ENCODE measurements around the gene NFATC2. TPM values are rescaled to one million over a fixed set of nuclear protein-coding genes. Genes with fewer than 3 reads are reported as not detected.

The NFATC2 gene
- total RNA-seq, 2 donors from 2014 or later = 11.9 to 24.5 TPM

GRCh38 chr20:51378171-51378928, 164.2 kb downstream of the NFATC2 start:
- Histone ChIP-seq H3K9me3 (no peaks in the 10 kb centered on the region), H3K4me3 (no peak overlapping the region), H3K36me3 (no peaks in the 10 kb centered on the region), H3K27me3 (replicated peaks; ENCODE audit: insufficient read depth) (no peaks in the 10 kb centered on the region), H3K4me1 (ENCODE audit: control insufficient read depth in 1 of 2, low read depth in 2 of 2) (no peaks in the 10 kb centered on the region), H3K27ac (no peak overlapping the region)
- DNase-seq (ENCODE audit: low spot score) (no peak), ATAC-seq (ENCODE audit: insufficient number of reproducible peaks, low FRiP score, low read depth) (no peak)
- TF ChIP-seq, protein P1, sequence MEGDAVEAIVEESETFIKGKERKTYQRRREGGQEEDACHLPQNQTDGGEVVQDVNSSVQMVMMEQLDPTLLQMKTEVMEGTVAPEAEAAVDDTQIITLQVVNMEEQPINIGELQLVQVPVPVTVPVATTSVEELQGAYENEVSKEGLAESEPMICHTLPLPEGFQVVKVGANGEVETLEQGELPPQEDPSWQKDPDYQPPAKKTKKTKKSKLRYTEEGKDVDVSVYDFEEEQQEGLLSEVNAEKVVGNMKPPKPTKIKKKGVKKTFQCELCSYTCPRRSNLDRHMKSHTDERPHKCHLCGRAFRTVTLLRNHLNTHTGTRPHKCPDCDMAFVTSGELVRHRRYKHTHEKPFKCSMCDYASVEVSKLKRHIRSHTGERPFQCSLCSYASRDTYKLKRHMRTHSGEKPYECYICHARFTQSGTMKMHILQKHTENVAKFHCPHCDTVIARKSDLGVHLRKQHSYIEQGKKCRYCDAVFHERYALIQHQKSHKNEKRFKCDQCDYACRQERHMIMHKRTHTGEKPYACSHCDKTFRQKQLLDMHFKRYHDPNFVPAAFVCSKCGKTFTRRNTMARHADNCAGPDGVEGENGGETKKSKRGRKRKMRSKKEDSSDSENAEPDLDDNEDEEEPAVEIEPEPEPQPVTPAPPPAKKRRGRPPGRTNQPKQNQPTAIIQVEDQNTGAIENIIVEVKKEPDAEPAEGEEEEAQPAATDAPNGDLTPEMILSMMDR (IDR thresholded peaks at IDR 0.05) = no peak

DNA sequence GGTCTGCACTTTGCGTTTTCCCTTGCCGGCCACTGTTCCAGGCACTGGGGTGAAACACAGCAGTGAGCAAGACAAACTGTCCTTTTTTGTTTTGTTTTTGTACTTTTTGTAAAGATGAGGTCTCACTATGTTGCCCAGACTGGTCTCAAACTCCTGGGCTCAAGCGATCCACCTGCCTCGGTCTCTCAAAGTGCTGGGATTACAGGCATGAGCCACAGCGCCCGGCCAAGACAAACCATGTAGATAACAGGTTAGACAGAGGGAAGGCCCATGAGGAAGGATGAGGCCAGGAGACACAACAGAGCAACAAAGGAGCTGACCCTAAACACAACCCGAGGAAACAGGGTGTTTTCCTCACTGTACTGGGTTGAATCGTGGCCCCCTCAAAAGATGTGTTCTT, 165.4 kb downstream of the NFATC2 start:
- no peak overlapping the region for H3K27ac ChIP-seq
- H3K36me3 ChIP-seq = no peaks in the 10 kb centered on the region
- H3K27me3 ChIP-seq (replicated peaks; ENCODE audit: insufficient read depth) = no peaks in the 10 kb centered on the region
- ATAC-seq (ENCODE audit: insufficient number of reproducible peaks, low FRiP score, low read depth) = no peak
- peaks cover 0 to 4% of the 10 kb centered on the region in 2 donors for H3K4me1 ChIP-seq (ENCODE audit: control insufficient read depth in 1 of 2, low read depth in 2 of 2)
- TF ChIP-seq, protein P1 (IDR thresholded peaks at IDR 0.05) = no peak
- no peak overlapping the region for H3K4me3 ChIP-seq
- no peak for DNase-seq (ENCODE audit: low spot score)
- H3K9me3 ChIP-seq = no peaks in the 10 kb centered on the region

GRCh38 chr20:51376111-51376510, 166.4 kb downstream of the NFATC2 start:
- no peaks in the 10 kb centered on the region for H3K9me3 ChIP-seq
- H3K27me3 ChIP-seq (replicated peaks; ENCODE audit: insufficient read depth) = no peaks in the 10 kb centered on the region
- ATAC-seq (ENCODE audit: insufficient number of reproducible peaks, low FRiP score, low read depth) (no peak), DNase-seq (ENCODE audit: low spot score) (no peak)
- TF ChIP-seq, protein P1 (IDR thresholded peaks at IDR 0.05) = no peak
- peaks cover 0 to 6% of the 10 kb centered on the region in 2 donors for H3K4me1 ChIP-seq (ENCODE audit: control insufficient read depth in 1 of 2, low read depth in 2 of 2)
- H3K4me3 ChIP-seq = no peak overlapping the region
- no peak overlapping the region for H3K27ac ChIP-seq
- H3K36me3 ChIP-seq = no peaks in the 10 kb centered on the region

- TF ChIP-seq, protein P1 (IDR thresholded peaks at IDR 0.05) = no peak
- Histone ChIP-seq H3K9me3 (no peaks in the 10 kb centered on the region), H3K36me3 (no peaks in the 10 kb centered on the region), H3K4me3 (no peak overlapping the region), H3K27me3 (replicated peaks; ENCODE audit: insufficient read depth) (no peaks in the 10 kb centered on the region), H3K4me1 (ENCODE audit: control insufficient read depth in 1 of 2, low read depth in 2 of 2) (peaks cover 0 to 6% of the 10 kb centered on the region in 2 donors), H3K27ac (no peak overlapping the region)
- no peak for DNase-seq (ENCODE audit: low spot score)
- no peak for ATAC-seq (ENCODE audit: insufficient number of reproducible peaks, low FRiP score, low read depth)
Measured at GRCh38 chr20:51375561-51375960, 167.0 kb downstream of the NFATC2 start.

DNA sequence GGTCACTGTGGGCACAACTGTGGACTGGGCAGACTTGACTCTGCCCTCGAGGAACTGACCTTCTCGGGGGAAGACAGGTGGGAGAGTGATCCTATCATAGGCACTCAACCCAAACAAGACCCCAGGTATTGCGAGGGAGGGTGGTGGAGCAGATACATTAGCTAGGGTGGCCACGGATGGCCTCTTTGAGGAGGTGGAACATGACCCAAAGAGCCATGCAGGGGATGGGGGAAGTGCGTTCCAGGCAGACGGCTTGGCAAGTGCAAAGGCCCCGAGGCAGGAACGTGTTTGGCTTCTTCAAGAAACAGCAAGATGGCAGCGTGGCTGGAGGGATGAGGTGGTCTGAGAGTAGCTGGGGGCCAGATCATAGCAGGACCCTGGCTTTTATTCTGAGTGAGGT, 167.6 kb downstream of the NFATC2 start:
- Histone ChIP-seq H3K4me1 (ENCODE audit: control insufficient read depth in 1 of 2, low read depth in 2 of 2) (peaks cover 0 to 6% of the 10 kb centered on the region in 2 donors), H3K27me3 (replicated peaks; ENCODE audit: insufficient read depth) (no peaks in the 10 kb centered on the region), H3K4me3 (no peak overlapping the region), H3K27ac (no peak overlapping the region), H3K36me3 (no peaks in the 10 kb centered on the region), H3K9me3 (no peaks in the 10 kb centered on the region)
- TF ChIP-seq, protein P1 (IDR thresholded peaks at IDR 0.05) = no peak
- no peak for DNase-seq (ENCODE audit: low spot score)
- ATAC-seq (ENCODE audit: insufficient number of reproducible peaks, low FRiP score, low read depth) = no peak
